GM18511 (cell line): ENCODE data around the gene DAB1.
A peak's percentile ranks its signal among the peaks of the same experiment; 100 is the strongest.
"Not testable (repeated sequence)": the region's sequence is repeated elsewhere in the genome, so short reads cannot be mapped to it uniquely, and the experiment has no call there.

Experiments used
- ATAC-seq: cut with Tn5 transposase; IDR thresholded peaks from one replicate; pipeline ENCODE4 v1.9.1; 2021; ENCODE audit warnings: mild to moderate bottlenecking, moderate library complexity; ENCODE audit not compliant: unreplicated experiment

The DAB1 gene

DNA sequence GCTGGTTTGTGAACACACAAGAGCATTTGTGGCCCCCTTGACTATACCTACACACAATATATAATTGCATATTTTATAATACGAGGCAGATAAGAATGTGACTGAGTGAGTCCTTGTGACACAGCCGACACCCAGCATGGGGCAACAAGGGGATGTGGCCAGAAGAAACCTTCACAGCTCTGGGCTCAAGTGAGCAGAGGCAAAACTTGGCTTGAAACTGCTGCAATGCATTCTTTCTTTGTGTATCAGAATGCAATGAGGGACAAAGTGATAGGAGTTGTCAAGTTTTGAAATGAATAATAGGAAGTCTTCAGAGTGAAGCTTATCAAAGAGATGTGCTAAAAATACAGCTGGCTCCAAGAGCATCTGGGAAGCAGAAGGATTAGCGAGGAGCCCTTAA is 334.0 kb downstream of the DAB1 start:
- ATAC-seq: no peak

DNA sequence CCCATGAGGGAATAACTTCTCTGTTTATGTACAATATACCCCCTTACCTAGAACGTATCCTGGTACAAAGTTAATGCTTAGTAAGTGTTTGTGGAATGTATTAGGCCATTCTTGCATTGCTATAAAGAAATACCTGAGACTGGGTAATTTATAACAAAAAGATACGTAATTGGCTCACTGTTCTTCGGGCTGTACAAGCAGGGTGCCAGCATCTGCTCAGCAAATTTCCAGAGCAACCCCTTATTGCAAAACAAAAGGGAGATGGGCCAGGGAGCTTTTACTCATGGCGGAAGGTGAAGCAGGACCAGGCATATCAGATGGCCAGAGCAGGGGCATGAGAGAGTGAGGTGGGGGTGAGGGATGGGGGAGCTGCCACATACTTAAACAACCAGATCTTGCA is 334.6 kb downstream of the DAB1 start:
- ATAC-seq: no peak

DNA sequence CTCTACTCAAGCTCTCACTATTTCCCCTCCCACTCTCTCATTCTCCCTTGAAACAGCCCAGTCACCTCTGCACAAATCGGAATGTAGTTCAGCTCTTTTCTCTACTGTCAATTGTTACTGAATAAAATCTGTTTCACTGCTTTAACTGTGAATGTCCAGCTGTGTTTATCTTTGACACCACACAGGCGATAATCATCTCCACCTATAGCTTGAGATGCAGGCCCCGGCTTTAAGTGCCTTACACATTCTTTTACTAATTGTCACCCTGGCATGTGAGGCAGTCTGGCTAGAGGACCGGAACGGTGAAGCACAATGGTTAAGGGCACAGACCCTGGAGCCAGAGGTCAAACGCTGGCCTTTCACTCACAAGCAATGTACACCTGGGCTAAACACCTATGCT is 335.2 kb downstream of the DAB1 start:
- no peak for ATAC-seq

DNA sequence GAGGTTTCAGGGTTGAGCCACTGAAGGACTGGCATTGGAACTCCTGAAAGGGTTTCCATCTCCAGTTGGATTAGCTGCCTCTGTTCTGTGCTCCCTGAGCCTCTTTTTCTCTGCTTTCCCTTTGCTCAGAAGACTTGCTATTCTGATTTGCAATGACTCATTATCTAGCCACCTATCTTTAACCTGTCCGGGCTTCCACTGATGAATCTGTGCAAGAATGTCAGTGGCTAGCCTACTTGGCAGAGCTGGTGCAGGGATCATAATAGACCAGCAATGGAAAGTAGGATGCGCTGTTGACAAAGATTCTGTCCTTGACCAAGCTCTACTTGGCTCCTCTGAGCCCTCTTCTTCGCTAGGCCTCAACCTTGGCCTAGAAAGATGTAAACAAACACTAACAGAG is 336.2 kb downstream of the DAB1 start:
- ATAC-seq: not testable (repeated sequence)

DNA sequence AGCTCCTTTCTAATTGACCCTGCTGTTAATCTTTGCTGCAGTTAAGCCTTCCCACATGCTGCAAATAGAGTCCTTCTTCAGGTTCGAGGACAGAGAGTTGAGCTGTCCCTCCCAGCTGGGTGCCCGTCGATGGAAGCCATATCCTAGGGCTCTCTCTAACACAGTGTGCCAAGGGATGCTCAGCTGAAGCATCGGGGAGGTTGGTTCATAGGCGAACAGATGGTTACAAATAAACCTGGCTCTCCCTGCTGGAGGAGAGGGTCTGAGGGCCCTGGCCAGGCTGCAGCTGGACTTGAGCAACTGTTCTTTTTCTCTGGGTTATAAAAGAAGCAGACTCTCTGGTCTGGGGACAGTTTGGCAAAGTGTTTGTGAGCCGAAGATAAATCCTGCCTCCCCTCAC is 337.7 kb downstream of the DAB1 start:
- ATAC-seq: no peak

DNA sequence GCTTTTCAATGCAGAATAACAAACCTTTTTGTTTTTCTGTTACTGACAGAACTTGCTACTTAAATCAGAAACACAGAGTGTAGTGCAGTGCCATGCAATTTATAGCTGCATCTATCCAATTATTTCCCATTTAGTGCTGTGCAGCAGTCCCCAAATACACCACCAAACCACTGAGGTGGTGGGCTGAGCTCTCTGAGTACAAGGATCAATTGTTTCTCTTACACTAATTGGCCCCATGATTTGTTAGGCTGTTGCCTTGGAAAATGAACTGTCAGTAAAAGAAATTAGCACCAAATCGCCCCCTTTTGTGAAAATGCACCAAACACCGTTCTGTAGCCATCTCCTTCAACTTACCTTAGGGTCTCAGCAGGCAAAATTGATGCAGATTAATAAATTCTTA is 339.2 kb downstream of the DAB1 start:
- ATAC-seq: no peak

DNA sequence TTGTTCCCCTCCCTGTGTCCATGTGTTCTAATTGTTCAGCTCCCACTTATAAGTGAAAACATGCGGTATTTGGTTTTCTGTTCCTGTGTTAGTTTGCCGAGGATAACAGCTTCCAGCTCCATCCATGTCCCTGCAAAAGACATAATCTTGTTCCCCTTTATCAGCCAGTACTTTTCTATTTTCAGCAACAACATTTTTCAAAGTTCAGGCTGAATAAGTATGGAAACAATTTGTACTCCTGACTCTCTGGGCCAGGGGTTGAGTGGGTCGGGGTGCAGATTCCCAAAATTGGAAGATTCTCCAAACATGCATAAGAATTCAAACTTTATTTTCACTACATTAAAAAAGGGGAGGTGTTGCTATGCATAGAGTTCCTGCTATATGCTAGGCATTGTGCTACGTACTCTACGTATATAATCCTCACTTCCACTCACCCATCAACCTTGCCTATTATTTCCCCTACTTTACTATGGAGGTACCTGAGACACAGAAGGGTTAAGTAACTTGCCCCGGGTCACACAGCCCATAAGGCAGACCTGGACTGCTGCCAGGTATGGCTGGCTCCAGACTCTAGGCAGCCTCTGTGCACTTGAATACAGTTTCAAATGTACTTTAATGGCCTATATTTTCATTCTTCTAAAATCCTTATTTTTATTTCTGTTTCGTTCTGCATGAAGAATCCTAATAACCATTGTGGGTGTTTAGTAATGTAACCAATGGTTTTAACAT is 341.0 kb downstream of the DAB1 start:
- ATAC-seq: no peak

DNA sequence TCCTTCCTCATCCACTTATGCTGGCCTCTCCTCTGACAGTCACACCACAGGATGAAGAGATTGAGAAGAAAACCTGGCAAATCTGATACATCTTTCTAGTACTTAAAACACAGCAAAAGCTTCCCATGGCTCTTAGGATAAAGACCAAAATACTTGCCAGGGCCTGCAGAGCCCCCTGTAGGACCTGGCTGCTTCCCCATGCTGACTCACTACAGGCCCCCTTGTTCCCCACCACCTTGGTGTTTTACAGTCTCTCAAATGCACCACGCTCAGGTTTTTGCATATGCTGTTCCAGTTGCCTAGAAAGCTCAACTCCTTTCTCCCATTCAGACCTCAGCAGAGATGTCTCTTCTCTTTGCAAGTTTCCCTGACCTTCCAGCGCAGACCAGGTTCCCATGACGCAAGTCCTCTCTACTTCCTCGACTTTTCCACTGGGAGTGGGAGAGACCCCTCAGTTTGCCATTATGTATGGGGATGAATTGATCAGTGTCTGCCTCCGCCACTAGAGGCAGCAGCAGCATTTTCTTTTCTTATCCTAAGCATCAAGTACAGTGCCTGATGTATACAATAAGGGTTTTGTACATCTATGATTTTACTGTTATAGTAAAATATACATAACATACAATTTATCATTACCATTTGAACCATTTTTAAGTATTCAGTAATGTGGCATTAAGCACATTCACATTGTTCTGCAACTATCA is 344.3 kb downstream of the DAB1 start:
- ATAC-seq: no peak

DNA sequence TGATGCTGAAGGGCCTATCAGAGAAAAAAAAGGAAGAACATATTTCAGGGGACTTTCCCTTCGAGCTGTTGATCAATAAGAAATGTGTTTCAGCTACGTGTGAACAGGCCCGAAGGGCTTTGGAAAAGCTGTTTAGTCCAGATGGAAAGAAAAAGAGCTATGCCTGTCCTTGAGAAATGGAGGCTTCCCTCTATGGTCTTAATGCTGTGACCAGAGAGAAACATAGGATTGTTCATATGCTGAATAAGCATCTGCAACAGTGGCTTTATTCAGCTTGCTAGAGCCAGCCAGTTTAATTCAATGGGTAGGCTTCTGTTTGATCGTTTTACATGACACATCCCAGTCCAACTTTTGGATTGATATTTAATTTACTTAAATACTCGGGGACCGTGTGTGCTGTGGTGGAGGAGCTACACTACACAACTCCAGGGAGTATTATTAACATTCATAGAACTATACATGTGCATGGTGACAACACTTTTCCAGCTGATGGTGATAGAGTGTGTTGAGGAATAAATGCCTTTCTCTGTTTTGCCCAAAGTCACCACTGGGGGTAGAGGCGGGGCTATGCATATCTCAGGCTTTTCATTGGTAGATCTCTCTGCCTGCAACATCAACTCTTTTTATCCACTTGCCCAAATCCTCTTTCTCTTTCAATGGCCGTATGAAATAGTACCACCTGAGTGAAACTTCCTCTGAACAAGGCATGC is 351.3 kb downstream of the DAB1 start:
- peak; percentile 55 for ATAC-seq

DNA sequence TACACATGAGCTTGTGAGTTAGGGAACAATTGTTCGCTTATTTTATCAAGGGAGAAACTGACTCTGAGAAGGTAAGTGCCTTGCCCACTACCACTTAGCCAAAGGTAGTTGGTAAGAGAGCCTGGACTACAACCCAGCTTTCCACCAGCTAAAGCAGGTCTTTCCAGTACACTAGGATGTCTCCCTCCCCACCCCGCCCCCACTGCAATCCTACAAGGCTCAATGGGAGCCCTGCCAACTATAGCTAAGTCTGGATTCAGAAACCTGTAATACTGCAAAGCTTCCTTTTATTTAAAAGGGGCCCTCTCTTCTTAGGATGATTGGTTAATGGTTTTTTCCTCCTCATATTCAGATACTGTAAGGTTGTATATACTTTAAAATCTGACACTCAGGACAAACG is 356.0 kb downstream of the DAB1 start:
- no peak for ATAC-seq

DNA sequence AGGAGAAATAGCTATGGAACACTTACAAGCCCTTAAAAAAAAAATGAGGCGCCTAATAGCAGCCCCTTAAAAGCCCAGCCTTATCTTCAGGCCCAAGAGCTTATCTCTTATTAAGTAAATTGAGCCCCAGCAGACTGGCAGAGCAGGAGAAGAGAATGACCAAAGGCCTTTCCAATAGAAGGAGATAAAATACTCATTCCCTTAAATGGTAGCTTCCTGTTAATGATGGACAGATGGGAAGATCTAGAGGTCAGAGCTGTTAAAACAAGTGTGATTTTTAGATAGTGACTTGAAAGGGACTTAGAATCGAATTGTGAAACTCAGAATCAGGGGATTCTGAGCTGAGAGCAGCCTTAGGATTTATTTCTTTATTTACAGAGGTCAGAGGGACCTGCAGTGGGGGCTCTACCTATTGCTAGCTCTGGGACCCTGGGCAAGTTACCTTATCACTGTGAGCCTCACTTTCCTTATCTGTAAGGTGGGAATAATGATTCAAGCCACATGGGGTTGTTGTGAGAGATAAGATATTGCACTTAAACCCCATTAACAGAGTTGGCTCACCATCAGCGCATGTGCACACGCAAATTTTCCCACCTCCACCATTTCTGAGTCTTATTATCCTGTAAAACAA is 356.8 kb downstream of the DAB1 start:
- ATAC-seq: no peak

DNA sequence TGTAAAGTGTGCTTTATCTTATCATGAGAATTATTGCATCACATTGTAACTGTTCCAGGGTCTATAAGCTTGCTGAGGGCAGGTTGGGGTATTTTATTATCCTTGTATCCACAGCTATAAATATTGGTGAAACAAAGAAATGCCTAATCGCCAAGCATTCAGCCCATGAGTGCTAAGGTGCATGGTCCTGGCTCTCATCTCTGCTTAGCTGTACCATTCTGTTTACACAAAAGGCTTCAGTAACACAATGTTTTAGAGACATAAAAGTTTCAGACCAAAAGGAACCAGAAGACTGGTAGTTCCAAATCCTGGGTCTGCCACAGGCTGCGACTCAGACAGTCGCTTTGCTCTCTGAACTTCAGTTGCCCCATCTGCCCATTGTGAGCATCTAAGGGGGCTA is 358.4 kb downstream of the DAB1 start:
- no peak for ATAC-seq

DNA sequence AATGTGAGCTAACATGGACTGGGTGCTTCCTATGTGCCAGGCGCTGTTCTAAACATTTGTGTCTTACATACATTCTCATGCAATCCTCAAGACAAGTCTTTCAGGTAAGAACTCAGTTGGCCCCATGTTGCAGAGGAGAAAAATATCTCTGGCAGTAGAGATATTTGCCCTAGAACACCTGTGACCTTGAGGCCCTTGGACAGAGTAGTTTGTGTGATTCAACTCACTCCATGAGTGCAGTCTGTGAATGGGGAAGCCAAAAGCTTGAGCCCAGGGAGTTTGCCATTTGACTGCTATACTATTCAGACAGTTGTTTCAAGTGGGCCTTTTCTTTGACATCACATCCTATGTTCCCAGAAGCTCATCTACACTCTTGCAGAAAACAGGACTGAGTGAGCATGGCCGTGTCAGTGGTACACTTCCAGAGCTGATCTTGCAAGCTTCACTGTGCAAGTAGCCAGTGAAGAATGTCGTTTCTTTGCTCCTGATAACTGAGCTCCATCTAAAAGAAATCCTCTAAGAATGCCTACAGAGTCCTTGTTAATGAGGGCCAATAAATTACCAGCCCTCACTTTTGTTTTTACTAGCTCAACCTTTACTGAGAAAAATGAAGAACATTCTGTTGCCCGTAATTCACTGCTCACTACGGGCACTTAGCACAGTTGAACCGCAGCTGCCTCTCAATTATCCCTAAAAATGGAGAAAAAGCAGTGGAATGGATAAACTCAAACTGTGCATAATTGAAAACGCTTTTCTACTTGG is 359.3 kb downstream of the DAB1 start:
- ATAC-seq: no peak

DNA sequence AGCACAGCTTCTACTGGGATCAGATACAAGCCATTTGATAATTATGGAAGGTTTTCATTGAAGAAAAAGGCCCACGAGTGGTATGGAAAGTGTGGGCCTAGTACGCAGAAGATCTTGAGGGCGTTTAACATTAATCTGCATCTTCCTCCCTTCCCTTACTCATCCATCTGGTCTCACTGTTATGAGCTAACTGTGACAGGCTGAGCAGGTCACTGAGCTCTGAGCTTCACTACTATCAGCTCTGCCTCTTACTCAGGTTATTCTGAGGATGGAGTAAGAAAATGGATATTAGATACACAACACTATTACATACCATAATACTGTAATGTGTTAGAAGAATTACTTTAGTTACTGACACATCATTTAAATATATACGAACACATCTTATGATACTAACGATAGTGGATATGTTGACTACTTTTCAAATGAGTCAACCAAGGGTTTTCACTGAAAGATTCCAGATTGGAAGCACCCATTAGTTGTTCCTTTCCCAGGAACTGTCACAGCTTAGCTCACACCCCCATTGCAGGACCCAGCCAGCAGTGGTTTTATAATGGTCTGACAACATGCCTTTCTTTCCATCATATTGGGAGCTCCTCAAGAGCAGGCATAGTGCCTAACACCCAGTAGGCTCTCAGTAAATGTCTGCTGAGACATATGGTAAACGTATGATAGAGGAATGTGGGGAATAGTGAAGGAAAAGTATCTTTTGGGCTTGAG is 360.3 kb downstream of the DAB1 start:
- ATAC-seq: no peak

DNA sequence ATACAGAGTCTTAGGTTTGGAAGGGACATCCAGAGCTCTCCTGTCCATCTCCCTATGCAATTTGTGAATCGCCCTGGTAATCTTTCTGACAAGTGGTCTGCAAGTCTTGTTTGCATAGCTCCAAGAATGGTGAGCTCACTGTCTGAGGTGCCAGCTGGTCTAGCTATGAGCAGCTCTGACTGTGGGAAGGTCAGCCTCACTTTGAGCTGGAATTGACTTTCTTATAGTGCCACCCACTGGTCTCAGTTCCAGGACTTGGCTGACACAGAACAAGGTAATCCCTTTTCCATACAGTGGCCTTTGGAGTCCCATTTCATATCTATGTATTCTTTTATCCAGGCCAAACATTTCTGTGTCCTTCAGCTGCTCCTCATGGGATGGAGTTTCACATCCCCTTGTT is 362.5 kb downstream of the DAB1 start:
- no peak for ATAC-seq

DNA sequence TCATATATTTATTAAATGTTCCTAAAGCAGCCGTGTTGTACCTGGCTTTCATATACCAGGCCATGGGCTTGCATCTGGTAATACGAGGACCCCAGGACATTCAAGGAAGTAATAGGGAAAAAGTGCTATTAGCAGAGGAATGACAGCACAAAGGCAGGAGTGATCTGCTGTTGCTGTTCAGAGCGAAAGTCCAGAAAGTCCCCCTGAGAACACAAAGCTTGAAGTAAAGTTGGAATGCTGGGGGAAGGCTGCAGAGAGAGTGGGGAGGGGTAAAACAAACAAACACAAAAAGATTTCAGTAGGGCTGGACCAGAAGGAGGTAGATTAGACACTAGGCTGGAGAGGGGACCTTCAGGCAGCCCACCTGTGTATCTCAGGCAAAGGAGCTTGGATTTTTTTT is 363.4 kb downstream of the DAB1 start:
- no peak for ATAC-seq

DNA sequence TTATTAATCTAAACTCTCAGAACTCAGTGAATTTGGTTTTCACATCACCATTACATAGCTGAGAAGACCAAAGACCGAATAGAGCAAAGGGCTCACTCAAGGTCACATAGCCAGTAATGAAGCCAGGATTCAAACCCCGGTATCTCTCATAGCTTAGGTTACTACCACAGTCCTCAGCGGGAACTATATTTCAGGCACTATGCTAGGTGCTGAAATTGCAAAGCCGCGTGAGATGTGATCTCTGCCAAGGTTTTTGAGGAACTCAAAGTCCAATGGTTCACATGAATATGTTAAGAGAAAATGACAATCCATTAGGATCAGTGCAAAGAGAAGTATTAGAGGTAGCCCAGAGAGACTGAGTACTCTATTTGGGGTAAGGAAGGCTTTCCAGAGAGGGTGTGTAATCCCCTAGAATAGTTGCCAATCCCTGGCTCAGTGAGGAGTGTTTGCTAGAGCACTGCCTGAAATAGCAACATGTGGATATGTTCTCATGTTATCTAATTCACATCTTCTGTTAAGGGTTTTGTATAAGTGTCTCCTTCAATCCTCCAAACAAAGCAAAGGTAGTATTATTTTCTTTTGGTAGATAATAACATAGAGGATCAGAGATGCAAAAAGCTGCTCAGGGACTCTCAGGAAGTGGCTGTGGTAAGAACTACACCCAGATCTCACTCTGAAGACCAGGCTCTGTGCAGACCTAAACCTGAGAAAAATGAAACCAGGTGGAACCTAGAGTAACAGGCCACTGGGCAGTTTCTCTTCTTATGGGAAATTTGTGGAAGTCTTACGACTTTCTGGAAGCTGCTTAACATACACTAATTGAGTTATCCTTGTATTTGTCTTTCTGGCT is 365.0 kb downstream of the DAB1 start:
- ATAC-seq: no peak

DNA sequence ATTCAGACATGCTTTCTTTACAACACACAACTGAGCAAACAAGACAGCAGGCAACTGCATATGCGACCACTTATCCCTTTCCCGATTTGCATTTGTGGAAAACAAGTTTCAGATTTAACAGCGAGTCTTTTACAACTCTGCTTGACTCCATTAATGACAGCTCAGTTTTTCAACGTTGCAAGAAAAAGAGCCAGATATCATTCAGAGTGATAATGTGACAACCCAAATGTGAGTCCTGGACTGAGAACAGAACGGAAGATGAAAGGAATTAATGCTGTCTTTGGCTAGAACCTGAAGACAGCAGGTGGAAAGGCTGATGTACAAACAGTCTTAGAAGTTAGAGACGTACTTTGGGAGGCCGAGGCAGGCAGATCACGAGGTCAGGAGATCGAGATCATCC is 375.0 kb downstream of the DAB1 start:
- no peak for ATAC-seq

DNA sequence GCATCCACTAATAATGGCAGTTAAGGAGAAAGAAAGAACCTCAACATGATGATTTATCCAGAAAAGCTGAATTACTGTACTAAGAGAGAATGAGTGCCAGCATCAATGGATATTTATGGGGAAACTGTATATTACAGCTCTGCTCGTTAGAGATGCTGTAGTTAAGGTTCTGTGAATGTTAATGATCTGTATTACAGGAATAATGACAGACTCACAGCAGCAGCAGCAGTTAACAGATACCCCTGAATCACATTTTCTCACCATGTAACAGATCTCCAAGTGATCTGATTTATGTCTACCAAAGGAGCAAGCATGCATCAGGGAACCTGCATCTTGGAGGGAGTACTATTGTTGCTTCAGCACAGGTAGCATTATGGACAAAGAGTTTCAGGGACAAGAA is 377.4 kb downstream of the DAB1 start:
- ATAC-seq: no peak
